Measurements from ENCODE around the gene ARGLU1.

Gene ARGLU1

DNA sequence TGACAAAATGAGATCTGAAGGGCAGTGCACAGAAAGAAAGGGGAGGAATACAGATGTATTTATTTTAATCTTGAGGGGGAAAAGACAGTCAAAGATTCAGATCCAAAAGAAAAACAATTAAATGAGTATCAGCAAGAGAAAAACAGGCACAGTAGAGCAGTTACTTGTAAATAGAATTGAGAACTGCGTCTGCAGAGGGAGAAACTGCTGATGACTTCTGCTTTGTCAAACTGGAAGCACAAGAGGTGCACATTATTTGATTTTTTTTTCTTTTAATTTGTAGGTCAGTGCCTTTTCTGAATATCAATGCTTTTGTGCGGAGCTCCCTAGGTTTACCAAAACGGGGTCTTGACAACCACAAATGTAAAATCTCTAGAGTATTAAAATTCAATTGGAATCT is 69.8 kb downstream of the ARGLU1 start:
- DNase-seq, result no peak

DNA sequence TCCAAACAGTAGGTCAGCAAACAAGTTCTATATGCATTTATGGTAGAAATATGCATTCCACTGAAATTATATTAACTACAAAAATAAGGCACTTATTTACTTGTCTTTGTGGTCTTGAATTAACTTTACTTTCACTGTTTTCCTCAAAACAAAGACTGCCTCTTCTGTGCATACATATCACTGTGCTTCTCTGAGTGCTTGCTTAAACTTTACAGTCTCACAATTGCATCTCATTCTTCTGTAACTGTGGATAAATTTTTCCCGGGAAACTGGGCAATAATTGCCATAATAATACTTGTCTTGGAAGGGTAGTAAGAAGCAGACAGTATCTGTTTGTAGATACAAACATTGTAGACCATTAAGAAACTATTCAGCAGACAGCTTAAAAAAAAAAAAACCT is 70.9 kb downstream of the ARGLU1 start:
- no peak for DNase-seq

DNA sequence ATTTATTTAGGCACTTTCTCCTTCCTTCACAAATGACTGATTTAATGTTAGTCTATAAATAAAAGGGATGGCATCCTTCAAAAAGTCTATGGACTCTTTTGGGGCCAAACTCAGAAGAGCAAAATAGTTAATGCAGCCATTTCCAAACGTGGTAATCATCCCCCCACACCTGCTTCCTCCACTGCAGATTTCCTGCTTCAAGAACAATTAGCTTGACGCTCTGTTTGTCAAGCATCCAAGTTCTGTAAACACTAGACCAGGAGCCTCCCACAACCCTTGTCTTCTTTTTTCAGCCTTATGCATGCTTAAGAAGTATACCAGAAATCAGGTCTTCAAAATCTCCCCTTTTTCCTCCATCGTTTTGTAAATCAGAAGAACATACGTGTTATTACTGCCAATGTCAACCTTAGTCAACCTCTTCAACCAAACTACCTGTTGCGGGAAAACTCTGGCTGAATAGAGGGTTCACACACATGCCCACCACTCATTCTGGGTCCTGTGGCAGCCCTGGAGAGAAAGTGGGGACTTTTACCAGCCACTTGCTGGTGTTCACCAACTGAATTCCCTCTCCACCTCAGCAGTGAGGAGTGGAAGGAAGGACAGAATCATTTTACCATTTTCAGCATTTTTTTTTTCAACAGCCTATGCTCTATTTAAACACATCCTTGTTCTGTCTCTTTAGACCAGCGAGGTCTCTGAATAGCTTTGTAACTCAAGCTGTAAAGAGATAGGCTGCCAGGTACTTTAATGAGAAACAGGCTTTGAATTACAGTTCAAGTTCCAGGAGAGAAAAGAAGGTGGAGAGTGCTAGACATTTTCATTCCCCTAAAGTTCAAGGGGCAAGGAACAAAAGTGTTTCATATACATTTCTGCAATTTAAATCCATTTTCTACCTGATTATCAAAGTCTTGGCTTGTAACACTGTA is 71.6 kb downstream of the ARGLU1 start:
- no peak for DNase-seq

DNA sequence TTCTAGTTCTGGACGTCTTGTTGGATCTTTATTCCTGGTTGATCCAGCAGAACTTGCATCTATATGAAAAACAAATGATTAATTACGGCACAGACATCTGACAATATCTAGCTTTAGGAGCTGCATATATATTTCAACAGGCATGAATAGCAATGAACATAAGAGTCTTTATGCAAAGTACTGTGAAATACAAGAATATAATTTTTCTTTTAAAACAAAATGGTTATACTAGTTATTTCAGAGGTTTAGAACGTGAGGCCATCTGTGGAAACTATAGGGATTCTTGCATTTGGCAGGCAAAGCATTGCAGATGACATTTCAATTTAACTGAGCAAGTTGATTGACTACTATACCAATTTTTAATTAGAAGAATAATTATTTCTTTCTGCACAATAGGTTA is 73.0 kb downstream of the ARGLU1 start:
- DNase-seq, result no peak

DNA sequence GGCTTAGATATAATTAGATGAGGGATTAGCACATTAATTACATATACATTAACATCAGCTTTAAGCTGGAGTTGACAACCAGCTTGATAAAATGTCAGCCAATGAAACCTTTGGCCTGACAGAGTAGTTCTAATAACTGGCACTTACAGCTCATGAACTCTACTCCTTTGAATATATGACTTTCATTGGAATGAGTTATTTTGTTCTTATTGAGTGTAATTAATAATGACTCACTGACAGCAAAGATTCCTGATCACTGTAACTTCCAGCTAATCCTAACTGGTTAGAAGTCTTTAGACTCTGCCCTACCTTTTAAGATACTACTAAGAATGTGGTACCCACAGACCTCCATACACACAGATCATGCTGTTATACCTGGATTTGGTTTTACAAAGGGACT is 73.4 kb downstream of the ARGLU1 start:
- no peak for DNase-seq

DNA sequence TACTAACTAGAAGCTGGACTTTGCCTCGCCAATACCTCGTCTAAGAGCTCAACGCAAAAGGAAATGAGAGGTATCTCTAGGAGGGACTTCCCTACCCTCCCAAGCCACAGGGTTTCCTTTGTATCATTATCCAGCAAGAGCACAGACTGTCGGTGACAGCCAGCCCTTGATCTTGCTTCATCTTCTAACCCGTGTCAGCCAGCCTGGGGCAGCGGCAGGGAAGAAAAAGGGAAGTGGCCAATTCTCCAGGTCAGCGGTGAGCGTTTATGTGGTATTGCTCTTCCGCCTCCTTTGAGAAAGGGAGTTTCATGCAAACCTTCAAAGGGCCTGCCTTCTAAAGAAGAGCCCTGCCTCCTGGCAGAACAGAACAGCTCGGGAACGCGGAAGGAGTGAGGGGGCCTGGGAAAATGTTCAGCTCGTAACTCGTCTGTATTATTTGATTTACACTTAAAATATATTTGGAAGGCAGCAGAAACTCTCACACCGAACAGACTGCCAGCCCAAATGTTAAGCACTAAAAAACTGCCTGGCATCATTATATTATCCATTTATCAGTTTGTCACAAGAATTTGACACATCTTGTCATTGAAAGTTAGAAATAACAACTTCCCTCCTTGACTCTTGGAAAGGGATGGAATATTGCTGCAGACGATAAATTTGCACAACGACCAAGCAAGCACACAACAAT is 74.3 kb downstream of the ARGLU1 start:
- DNase-seq, result no peak

DNA sequence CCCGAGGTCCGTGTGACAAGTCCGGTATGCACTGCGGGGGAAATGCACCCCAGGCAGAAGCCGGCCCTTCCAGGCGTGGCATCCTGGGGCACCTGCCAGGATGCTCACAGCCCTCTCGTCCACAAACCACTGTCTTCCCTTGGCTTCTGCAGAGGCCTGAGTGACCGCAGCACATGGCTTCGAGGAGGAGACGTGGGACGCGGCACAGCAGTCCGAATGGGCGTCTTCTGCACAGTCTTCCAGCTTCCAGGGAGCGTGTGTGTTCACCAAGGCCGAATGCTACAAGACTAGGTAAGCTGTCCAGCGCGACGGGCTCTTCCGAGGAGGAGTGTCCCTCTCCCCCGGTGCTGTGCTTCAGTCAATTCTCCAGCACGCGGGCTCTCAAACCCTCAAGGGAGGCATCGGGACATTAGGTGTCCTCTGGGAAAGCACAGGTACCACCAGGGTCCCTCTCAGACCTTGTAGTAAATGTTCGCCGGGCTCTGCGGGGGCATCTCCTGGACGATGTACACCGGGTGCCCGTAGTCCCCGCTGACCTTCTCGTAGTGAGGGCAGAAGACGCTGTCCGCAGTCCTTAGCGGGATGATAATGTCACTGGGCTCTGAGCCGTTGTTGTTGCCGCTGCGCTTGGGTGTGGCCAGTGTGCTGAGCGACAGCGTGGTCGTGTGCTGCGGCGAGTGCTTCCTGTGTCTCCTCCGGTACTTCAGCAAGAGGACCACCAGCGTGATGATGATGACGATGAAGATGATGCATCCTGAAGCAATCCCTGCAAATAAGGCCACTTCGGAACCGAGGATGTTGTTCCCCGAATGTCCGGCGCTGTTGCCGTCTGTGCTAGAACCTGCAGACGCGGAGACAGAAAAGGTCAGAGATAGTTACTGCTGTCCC is 75.1 kb downstream of the ARGLU1 start:
- DNase-seq, result no peak

DNA sequence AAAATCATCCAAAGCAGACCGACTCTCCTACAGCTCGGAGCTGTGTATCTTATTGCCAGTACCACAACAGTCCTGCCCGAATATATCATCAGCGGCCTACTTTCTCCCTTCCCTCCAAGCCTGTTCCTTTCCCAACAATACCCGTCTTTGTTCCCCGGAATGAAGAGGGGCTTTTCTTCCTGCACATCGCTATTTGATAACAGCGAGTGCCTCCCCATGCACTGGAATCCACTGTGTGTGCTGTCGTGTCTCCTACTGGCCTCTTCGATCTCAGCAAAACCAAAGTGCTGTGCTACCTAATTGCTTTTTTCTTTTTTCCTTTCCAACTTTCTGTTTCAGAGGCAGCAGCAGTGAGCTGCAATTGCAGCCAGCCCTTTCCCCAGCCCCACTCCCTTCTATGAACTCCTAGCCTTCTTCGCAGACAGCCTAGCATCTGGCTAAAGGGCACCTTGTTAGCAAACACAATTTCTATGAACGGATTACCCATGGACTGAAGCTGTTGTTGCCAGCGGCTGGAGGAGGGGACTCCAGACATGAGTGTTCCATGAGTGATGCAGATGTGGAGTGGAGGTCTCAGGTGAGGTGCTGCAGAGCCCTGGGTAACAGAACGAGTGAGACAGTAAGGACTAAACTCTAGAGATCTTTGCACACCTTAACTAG is 75.9 kb downstream of the ARGLU1 start:
- DNase-seq, result no peak
